NCI-H524 (cell line): ENCODE data around the gene COL23A1.

Experiments
- DNase-seq, 2 experiments: peaks; one replicate each; lab custom pipeline; 2025; lab: John Stamatoyannopoulos, UW

Gene COL23A1

DNA sequence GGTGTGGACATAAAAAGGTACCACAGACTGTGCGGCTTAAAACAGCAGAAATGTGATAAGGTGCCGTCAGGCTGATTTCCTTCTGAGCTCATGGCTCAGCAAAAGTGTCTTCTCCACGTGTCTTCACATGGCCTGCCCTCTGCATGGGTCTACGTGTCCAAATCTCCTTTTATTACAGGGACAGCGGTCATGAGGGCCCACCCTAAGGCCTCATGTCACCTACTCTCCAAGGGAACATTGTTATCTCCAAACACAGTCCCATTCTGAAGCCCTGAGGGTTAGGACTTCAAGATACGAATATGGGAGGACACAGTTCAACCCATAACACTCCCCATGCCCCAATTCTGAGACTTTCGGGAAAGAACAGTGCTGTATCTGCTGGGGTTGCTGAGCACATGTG is 35.2 kb downstream of the COL23A1 start:
- DNase-seq = no peak

GRCh38 chr5:178554311-178554710 is 35.9 kb downstream of the COL23A1 start:
- DNase-seq = no peak

- no peak for DNase-seq
Measured at GRCh38 chr5:178553517-178553916, 36.7 kb downstream of the COL23A1 start.

DNA sequence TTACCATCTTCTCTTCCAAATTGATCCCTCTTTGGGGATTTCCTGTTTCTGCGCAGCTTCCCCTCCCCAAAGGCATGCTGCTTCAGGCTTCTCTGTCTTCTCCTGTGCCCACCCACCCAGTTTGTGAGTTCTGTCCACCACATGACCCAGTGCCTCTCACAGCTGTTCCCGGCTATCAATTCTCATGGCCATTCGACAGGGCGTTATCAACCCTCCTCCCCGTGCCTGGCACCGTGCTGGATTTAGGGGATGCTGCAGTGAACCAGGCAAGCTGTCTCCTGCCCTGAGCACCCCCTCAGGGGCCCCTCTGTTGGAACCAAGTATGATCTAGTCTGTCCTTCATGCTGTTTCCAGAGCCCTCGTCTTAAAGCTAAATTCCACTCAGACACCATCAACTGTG is 38.7 kb downstream of the COL23A1 start:
- DNase-seq = no peak

GRCh38 chr5:178551059-178551458 is 39.1 kb downstream of the COL23A1 start:
- DNase-seq = peak in 1 of 2 experiments; percentile 38

GRCh38 chr5:178548746-178549145 is 41.4 kb downstream of the COL23A1 start:
- DNase-seq = no peak

DNA sequence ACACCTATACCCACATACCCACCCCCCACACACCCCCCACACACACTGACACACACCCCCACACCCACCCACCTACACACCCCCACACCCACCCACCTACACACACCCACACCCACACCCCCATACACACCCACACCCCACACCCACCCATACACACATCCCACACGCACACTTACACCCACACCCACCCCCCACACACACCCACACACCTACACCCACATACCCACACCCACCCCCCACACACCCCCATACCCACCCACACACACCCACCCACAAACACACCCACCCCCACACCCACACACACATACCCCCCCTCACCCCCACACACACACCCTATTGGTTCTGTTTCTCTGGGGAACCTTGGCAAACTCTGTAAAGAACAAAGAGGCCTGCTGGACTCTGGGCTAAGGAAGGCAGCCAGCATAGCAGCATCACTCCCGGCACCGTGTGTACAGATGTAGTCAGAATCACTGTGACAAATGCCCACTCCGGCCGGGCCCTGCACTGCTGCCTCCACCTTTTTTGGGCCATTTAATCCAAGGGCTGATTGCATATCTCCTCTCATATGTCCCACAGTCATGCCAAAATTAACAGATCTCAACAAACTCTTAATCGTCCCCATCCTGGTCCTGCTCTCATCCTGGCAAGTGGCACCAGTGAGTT is 42.3 kb downstream of the COL23A1 start:
- no peak for DNase-seq

- DNase-seq = no peak
Measured at GRCh38 chr5:178547052-178547666, 43.0 kb downstream of the COL23A1 start.

DNA sequence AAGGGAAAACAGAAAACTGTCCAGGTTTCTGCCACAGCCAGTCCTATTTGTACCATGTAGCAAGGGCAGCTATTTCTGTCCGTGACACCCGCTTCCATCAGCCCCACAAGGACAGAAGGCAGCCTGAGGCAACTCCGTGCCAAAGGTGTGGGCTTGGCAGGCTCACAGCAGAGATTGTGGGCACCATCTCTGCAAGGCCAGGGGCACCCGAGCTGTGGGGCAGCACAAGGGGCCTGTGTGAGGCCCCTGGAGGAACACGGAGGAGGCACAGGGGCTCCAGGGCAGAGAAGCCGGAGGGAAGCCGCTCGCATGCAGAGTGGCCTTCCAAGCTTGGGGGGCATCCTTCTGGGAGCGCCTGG is 43.5 kb downstream of the COL23A1 start:
- no peak for DNase-seq

DNA sequence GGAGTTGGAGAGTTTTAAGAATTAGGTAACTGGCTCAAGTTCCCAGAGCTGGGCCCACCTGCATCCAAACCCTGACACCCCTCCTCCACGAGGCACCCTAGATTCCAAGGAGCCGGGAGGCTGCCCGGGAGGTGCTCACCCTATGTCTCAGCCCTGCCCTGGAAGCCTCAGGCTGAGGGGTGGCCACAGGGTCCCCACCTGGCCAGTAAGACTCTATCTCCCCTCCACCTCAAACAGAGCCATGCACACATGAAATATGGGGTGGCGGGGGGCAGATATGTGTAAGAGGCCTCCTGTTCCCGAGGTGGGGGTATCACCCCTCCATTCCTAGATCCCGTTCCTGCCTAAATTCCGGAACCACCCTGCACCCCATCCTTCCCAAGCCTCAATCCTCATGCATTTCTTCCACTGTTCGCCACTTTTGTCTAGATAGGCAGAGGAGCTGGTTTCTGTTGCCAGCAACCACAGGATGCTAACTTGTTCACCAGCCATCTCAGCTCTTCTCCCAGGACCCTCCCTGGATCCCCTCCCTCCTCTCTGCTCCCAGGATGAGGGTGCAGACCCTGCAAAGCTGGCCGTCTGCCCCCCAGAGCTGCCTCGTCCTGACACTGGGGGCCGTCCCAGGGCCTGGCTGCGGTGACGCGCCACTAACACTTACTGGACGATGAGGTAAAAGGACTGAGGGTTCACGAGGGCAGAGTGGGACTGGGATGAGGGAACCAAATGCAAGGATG is 44.1 kb downstream of the COL23A1 start:
- no peak for DNase-seq

- no peak for DNase-seq
Measured at GRCh38 chr5:178545176-178545575, 45.0 kb downstream of the COL23A1 start.

- DNase-seq = no peak
Measured at GRCh38 chr5:178544166-178544834, 45.9 kb downstream of the COL23A1 start.

DNA sequence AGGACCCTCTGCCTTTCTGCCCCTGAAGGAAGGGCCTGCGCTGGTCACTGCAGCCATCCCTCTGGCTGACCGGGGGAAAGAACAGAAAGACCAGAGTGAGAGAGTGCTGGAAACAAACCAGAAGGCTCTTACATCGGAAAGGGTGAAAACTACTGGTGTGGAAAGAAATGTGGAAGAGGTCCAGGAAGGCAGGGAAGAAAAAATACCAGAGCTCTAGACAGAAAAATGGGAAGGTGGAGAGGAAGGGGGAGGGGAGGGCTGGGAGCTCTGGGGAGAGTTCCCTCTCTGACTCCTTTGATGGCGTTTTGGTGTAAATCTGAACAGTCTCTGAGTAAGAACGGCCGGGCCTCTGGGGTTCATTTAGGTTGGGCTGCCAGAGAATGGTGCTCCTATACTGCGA is 47.7 kb downstream of the COL23A1 start:
- no peak for DNase-seq

- no peak for DNase-seq
Measured at GRCh38 chr5:178540526-178540925, 49.7 kb downstream of the COL23A1 start.

DNA sequence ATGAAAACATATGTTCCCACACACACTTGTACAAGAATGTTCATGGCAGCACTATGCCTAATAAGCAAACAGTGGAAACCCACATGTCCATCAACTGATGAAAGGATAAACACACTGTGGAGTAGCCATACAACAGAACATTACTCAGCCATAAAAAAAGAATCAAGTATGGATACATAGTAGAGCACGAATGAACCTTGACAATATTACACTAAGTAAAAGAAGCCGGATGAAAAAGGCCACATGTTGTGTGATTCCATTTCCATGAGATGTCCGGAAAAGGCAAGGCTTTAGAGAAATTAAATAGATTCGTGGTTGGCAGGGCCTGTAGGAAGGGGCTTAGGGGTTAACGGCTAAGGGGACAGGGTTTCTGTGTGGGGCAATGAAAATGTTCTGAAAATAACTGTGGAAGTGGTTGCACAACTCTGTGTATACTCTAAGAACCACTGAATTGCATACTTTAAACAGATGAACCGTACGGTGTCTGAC is 51.4 kb downstream of the COL23A1 start:
- DNase-seq = no peak

DNA sequence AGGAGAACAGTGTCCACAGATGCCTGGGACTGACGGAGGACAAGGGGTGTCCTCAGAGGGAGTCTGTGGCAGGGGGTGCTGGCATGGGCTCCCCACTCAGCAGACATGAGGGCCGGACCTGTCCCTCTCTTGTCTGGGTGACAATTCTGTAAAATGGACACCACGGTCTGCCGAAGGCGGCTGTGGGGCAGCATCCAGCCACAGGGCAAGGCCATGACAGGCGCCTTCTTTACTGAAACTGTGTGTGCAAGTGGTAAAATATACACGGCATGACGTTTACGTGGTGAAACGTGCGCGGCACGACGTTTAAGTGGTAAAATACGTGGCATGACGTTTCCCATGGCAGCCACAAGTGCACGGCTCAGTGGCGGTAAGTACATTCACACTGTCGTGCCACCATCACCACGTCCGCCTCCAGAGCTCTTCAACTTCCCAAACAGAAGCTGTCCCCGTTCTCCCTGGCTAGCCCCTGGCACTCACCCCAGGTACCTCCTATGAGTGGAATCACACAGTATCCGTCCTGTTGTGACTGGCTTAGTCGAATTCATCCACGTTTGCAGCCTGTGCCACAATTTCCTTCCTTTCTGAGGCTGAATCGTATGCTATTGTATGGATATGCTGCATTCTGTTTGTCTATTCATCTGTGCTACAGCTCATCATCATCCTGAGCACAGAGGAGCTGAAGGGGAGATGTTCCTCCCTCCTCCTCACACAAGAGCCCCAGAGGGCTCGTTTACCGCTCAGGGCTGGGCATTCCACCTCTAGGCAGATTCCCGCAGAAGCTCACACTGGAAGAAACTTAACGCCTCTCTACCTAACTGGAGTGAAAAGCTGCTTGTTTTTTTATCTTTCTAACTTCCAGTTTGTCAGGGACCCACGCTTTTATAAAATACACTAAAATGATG is 52.5 kb downstream of the COL23A1 start:
- DNase-seq = no peak

- no peak for DNase-seq
Measured at GRCh38 chr5:178536541-178537466, 53.4 kb downstream of the COL23A1 start.

DNA sequence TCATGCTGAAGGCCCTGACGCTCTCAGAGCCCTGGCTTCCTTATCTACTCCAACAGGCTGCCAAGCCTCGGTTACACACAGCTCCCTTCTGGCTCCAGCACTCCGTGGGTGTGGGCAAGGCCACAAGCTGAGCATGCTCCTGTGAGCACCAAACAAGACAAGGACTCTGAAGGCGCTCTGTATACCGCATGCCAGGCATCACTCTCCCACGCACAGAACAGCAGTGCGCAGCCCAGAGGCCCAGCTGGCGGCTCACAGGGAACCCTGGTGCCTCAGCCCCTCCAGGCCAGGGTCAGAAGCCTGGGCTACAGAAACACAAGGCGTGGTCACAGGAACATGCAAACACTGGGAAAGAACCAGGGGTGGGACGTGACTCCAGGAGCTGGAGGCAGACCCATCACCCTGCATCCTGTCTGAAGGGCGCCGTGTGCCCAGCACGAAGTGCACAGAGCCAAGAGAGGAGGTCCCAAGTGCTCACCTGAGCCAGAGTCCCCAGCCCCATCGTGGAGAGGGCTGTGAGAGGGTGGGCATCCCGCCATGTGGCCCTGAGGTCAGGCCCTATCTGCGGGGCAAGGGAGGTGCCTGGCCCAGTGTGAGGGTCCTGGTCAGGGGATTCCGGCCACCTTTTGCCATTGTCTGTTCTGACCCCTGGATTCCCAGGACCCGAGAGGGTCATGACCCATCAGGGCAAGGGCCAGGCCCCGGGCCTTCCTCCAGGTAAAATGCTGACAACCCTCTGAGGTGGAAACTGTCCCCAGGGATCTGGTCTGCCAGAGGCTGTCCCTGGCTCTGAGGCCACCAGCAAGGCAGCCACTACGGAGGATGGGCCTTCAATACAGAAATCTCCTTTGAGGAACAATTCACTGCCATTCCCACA is 54.7 kb downstream of the COL23A1 start:
- DNase-seq = no peak

DNA sequence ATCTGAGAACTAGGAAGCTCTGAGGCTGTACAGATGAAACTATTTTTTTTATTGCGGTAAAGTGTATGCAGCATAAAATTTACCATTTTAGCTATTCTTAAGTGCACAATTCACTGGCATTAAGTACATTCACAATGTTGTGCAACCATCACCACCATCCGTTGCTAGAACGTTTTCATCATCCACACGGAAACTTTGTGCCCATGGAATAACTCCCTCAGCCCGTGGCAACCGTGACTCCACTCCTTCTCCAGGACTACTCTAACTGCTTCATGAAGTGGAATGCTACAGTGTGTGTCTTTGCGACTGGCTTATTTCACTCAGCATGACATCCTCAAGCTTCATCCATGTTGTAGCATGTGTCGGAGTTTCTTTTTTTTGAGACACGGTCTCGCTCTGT is 57.1 kb downstream of the COL23A1 start:
- DNase-seq = no peak

DNA sequence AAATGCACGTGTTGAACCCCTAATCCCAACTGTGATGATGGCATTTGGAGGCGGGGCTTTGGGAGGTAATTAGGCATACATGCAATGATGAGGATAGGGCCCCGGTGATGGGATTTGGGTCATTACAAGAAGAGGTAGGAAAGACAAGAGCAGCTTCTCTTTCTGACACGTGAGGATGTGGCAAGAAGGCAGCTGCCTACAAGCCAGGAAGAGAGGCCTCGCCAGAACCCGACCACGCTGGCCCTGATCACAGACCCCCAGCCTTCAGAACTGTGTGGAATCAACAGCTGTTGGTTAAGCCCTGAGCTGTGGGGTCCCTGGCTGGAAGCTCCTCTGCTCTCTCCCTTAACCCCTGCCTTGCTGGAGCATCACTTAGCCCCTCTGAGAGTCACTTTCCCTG is 57.5 kb downstream of the COL23A1 start:
- DNase-seq = no peak
